Trophoblast cell (in vitro differentiated cells and primary cell): ENCODE results near the gene SPATC1L.

Source experiments
- DNase-seq, 2 donors: peaks; one replicate each; pipeline ENCODE4 v3.0.0-alpha.2; 2016
- H2AFZ ChIP-seq: 2 replicates; pipeline ENCODE4 v1.6.1; 2013; ENCODE audit warnings: low read length, moderate library complexity, mild to moderate bottlenecking; ENCODE audit not compliant: insufficient read depth, poor library complexity
- H2AK5ac ChIP-seq: 2 replicates; pipeline ENCODE4 v1.6.1; 2013; ENCODE audit warnings: mild to moderate bottlenecking, low read length
- H2BK120ac ChIP-seq: 2 replicates; pipeline ENCODE4 v1.6.1; 2013; ENCODE audit warnings: low read length, mild to moderate bottlenecking, moderate library complexity; ENCODE audit not compliant: insufficient read depth, poor library complexity
- H2BK12ac ChIP-seq: 2 replicates; pipeline ENCODE4 v1.6.1; 2013; ENCODE audit warnings: mild to moderate bottlenecking, low read length, moderate library complexity
- H2BK5ac ChIP-seq: 2 replicates; pipeline ENCODE4 v1.6.1; 2013; ENCODE audit warnings: low read length, low read depth, moderate library complexity, mild to moderate bottlenecking; ENCODE audit not compliant: poor library complexity
- H3K14ac ChIP-seq: 2 replicates; pipeline ENCODE4 v1.6.1; 2013; ENCODE audit warnings: mild to moderate bottlenecking, low read length
- H3K18ac ChIP-seq: 2 replicates; pipeline ENCODE4 v1.6.1; 2013; ENCODE audit warnings: mild to moderate bottlenecking, low read length
- H3K23ac ChIP-seq: 2 replicates; pipeline ENCODE4 v1.6.1; 2013; ENCODE audit warnings: low read length
- H3K27ac ChIP-seq: 2 replicates; pipeline ENCODE4 v1.5.1; 2013; ENCODE audit warnings: low read depth, mild to moderate bottlenecking, inconsistent platforms, low read length, moderate library complexity
- H3K27me3 ChIP-seq: 2 replicates; pipeline ENCODE4 v1.6.1; 2013; ENCODE audit warnings: inconsistent platforms, mild to moderate bottlenecking, low read length, moderate library complexity; ENCODE audit not compliant: insufficient read depth
- H3K36me3 ChIP-seq, 2 experiments: 1 replicate in 1 of 2; 2 replicates in 1 of 2; pipeline ENCODE4 v1.6.1; 2013; ENCODE audit warnings: low read length in 2 of 2, mild to moderate bottlenecking in 2 of 2, moderate library complexity in 1 of 2; ENCODE audit not compliant: insufficient read depth in 2 of 2, control insufficient read depth in 1 of 2
- H3K4ac ChIP-seq: 2 replicates; pipeline ENCODE4 v1.6.1; 2013; ENCODE audit warnings: low read depth, mild to moderate bottlenecking, low read length, moderate library complexity
- H3K4me1 ChIP-seq, 2 experiments: 1 replicate in 1 of 2; 2 replicates in 1 of 2; pipeline ENCODE4 v1.6.1; 2013; ENCODE audit warnings: low read length in 2 of 2, mild to moderate bottlenecking in 2 of 2, moderate library complexity in 1 of 2; ENCODE audit not compliant: insufficient read depth in 2 of 2, control insufficient read depth in 1 of 2
- H3K4me2 ChIP-seq: 2 replicates; pipeline ENCODE4 v1.6.1; 2013; ENCODE audit warnings: inconsistent platforms, mild to moderate bottlenecking, low read length, moderate library complexity
- H3K4me3 ChIP-seq: 2 replicates; pipeline ENCODE4 v1.5.1; 2013; ENCODE audit warnings: mild to moderate bottlenecking, low read depth, low read length, inconsistent platforms
- H3K79me1 ChIP-seq: one replicate; pipeline ENCODE4 v1.6.1; 2013; ENCODE audit warnings: low read length
- H3K79me2 ChIP-seq: 2 replicates; pipeline ENCODE4 v1.6.1; 2013; ENCODE audit warnings: low read length, mild to moderate bottlenecking; ENCODE audit not compliant: control insufficient read depth, insufficient read depth, poor library complexity
- H3K9ac ChIP-seq: 2 replicates; pipeline ENCODE4 v1.6.1; 2013; ENCODE audit warnings: mild to moderate bottlenecking, low read length
- H3K9me3 ChIP-seq: 2 replicates; pipeline ENCODE4 v1.6.1; 2013; ENCODE audit warnings: low read depth, mild to moderate bottlenecking, control low read depth, inconsistent platforms, low read length; ENCODE audit not compliant: insufficient read depth
- H4K12ac ChIP-seq: 2 replicates; pipeline ENCODE4 v1.6.1; 2013; ENCODE audit warnings: low read depth, mild to moderate bottlenecking, low read length, moderate library complexity
- H4K8ac ChIP-seq: 2 replicates; pipeline ENCODE4 v1.6.1; 2013; ENCODE audit warnings: low read depth, mild to moderate bottlenecking, low read length, moderate library complexity
- H4K91ac ChIP-seq: one replicate; pipeline ENCODE4 v1.6.1; 2013; ENCODE audit warnings: low read depth, mild to moderate bottlenecking, low read length, moderate library complexity
- WGBS: extraction: QIAGEN DNeasy Blood & Tissue Kit; methylation state at CpG from one replicate; pipeline ENCODE4 v1.1.7; 2013; ENCODE audit warnings: missing lambda C conversion rate; ENCODE audit not compliant: insufficient read length, insufficient coverage; ENCODE audit errors: extremely low coverage; 5-methylcytosine and 5-hydroxymethylcytosine counted together

The SPATC1L gene

GRCh38 chr21:46139686-46140085, 44.6 kb downstream of the SPATC1L start:
- Histone ChIP-seq H2BK5ac (no peak overlapping the region), H3K4me3 (peak overlapping the region; percentile 26), H2BK120ac (no peak overlapping the region), H3K36me3 (no peaks in the 10 kb centered on the region), H3K79me1 (no peaks in the 10 kb centered on the region), H3K27me3 (no peaks in the 10 kb centered on the region), H3K4me1 (no peaks in the 10 kb centered on the region), H3K14ac (no peak overlapping the region), H4K91ac (no peak overlapping the region), H2BK12ac (no peak overlapping the region), H3K23ac (no peak overlapping the region), H3K79me2 (no peaks in the 10 kb centered on the region), H3K9me3 (peaks cover 3% of the 10 kb centered on the region), H3K4ac (no peak overlapping the region), H4K8ac (no peak overlapping the region), H3K4me2 (no peak overlapping the region), H3K9ac (no peak overlapping the region), H4K12ac (no peak overlapping the region), H2AFZ (no peak overlapping the region), H2AK5ac (no peak overlapping the region), H3K18ac (no peak overlapping the region), H3K27ac (no peak overlapping the region)
- WGBS, result no CpG with 5 or more reads among the region's 15 CpGs
- no peak for DNase-seq

- DNase-seq, result no peak
- no peaks in the 10 kb centered on the region for H3K36me3 ChIP-seq
- H2AK5ac ChIP-seq, result no peak overlapping the region
- H4K12ac ChIP-seq, result no peak overlapping the region
- no peak overlapping the region for H2BK120ac ChIP-seq
- H3K4me1 ChIP-seq, result no peaks in the 10 kb centered on the region
- H3K79me1 ChIP-seq, result no peaks in the 10 kb centered on the region
- no peak overlapping the region for H3K14ac ChIP-seq
- no peak overlapping the region for H3K18ac ChIP-seq
- H3K9ac ChIP-seq, result no peak overlapping the region
- H3K79me2 ChIP-seq, result no peaks in the 10 kb centered on the region
- no peak overlapping the region for H2AFZ ChIP-seq
- H3K23ac ChIP-seq, result no peak overlapping the region
- H2BK12ac ChIP-seq, result no peak overlapping the region
- WGBS, result no CpG with 5 or more reads among the region's 28 CpGs
- no peaks in the 10 kb centered on the region for H3K27me3 ChIP-seq
- no peak overlapping the region for H3K4me3 ChIP-seq
- H4K8ac ChIP-seq, result no peak overlapping the region
- no peak overlapping the region for H3K27ac ChIP-seq
- no peak overlapping the region for H4K91ac ChIP-seq
- H3K4ac ChIP-seq, result no peak overlapping the region
- peaks cover 7% of the 10 kb centered on the region for H3K9me3 ChIP-seq
- H2BK5ac ChIP-seq, result no peak overlapping the region
- H3K4me2 ChIP-seq, result no peak overlapping the region
Observed at GRCh38 chr21:46138383-46138970, 45.8 kb downstream of the SPATC1L start.

GRCh38 chr21:46137908-46138307, 46.4 kb downstream of the SPATC1L start:
- Histone ChIP-seq H2BK120ac (no peak overlapping the region), H3K18ac (no peak overlapping the region), H3K4ac (no peak overlapping the region), H3K27me3 (no peaks in the 10 kb centered on the region), H4K91ac (no peak overlapping the region), H3K79me1 (no peaks in the 10 kb centered on the region), H4K8ac (no peak overlapping the region), H3K4me1 (no peaks in the 10 kb centered on the region), H2BK12ac (no peak overlapping the region), H2AK5ac (no peak overlapping the region), H2BK5ac (no peak overlapping the region), H3K23ac (no peak overlapping the region), H3K36me3 (no peaks in the 10 kb centered on the region), H3K79me2 (no peaks in the 10 kb centered on the region), H3K4me3 (no peak overlapping the region), H3K4me2 (no peak overlapping the region), H3K9me3 (peaks cover 7% of the 10 kb centered on the region), H3K27ac (no peak overlapping the region), H3K14ac (no peak overlapping the region), H2AFZ (no peak overlapping the region), H4K12ac (no peak overlapping the region), H3K9ac (no peak overlapping the region)
- WGBS, result no CpG with 5 or more reads among the region's 7 CpGs
- no peak for DNase-seq

GRCh38 chr21:46136739-46137349, 47.4 kb downstream of the SPATC1L start:
- no peak for DNase-seq
- WGBS, result no CpG with 5 or more reads among the region's 22 CpGs
- Histone ChIP-seq H4K91ac (no peak overlapping the region), H2AK5ac (no peak overlapping the region), H3K4me3 (no peak overlapping the region), H3K9me3 (peaks cover 7% of the 10 kb centered on the region), H4K8ac (no peak overlapping the region), H3K4ac (no peak overlapping the region), H2BK12ac (no peak overlapping the region), H4K12ac (no peak overlapping the region), H2AFZ (no peak overlapping the region), H3K79me1 (no peaks in the 10 kb centered on the region), H3K4me2 (no peak overlapping the region), H2BK5ac (no peak overlapping the region), H3K9ac (no peak overlapping the region), H3K14ac (no peak overlapping the region), H3K18ac (no peak overlapping the region), H3K79me2 (no peaks in the 10 kb centered on the region), H3K23ac (no peak overlapping the region), H3K27me3 (no peaks in the 10 kb centered on the region), H2BK120ac (no peak overlapping the region), H3K27ac (no peak overlapping the region), H3K4me1 (no peaks in the 10 kb centered on the region), H3K36me3 (no peaks in the 10 kb centered on the region)
